ENCODE measurements around the gene ZNF804B.

GRCh38 chr7:89028319-89028718, 268.8 kb downstream of the ZNF804B start:
- TF ChIP-seq CTCF (IDR thresholded peaks at IDR 0.05) (no peak), ZFX (IDR thresholded peaks at IDR 0.05; ENCODE audit: borderline replicate concordance) (no peak)

Data from 22Rv1 (cell line).